Hepatocyte (in vitro differentiated cells): ENCODE data around the gene EDDM13.

ENCODE experiments used
- CTCF ChIP-seq: fragments of 200-600 bp; sonication (generic); IDR thresholded peaks from 2 replicates; pipeline ENCODE4 v1.5.1; 2016; ENCODE audit warnings: antibody characterized with exemption, mild to moderate bottlenecking; ENCODE audit not compliant: poor library complexity
- EZH2 ChIP-seq: fragments of 200-600 bp; sonication (generic); IDR thresholded peaks from 2 replicates; pipeline ENCODE4 v1.6.1; 2016; ENCODE audit warnings: antibody characterized with exemption, mild to moderate bottlenecking, borderline replicate concordance
- EZH2phosphoT487 ChIP-seq: fragments of 200-600 bp; sonication (generic); IDR thresholded peaks from one replicate; pipeline ENCODE4 v1.6.1; 2018; ENCODE audit warnings: antibody characterized with exemption, mild to moderate bottlenecking, low read depth, moderate library complexity; ENCODE audit not compliant: unreplicated experiment, severe bottlenecking

- TF ChIP-seq CTCF (no peak), EZH2 (no peak), EZH2phosphoT487 (no peak)
Measured at GRCh38 chr19:56271151-56271550, 1.4 kb upstream of the EDDM13 start.
